NCI-H69 (cell line): Measurements from ENCODE around the gene EYS.

Source experiments
- DNase-seq: peaks from one replicate; lab custom pipeline; 2025; lab: John Stamatoyannopoulos, UW

The EYS gene

GRCh38 chr6:65707126-65707826, at the start of gene EYS:
Gene EYS (minus strand): TSS chr6:65707226. CDS start chr6:65495410, 211,816 bp downstream.
- DNase-seq = peak; percentile 99

GRCh38 chr6:65746302-65746701, 39.3 kb upstream of the EYS start:
- no peak for DNase-seq

- no peak for DNase-seq
Measured at GRCh38 chr6:65745614-65746013, 38.6 kb upstream of the EYS start.

GRCh38 chr6:65728879-65729479, 22.0 kb upstream of the EYS start:
- DNase-seq = no peak

- no peak for DNase-seq
Measured at GRCh38 chr6:65719101-65719500, 12.1 kb upstream of the EYS start.

- DNase-seq = no peak
Measured at GRCh38 chr6:65711531-65711930, 4.5 kb upstream of the EYS start.

GRCh38 chr6:65709099-65709830, 2.2 kb upstream of the EYS start:
- no peak for DNase-seq

- peak; percentile 62 for DNase-seq
Measured at GRCh38 chr6:65708162-65708561, 1.1 kb upstream of the EYS start.

GRCh38 chr6:65706436-65706835, 590 bp downstream of the EYS start:
- DNase-seq = peak; percentile 72

GRCh38 chr6:65701325-65701724, 5.7 kb downstream of the EYS start:
- DNase-seq = peak; percentile 45

GRCh38 chr6:65700561-65700960, 6.5 kb downstream of the EYS start:
- DNase-seq = peak; percentile 60

- no peak for DNase-seq
Measured at GRCh38 chr6:65692109-65692508, 14.9 kb downstream of the EYS start.

GRCh38 chr6:65680232-65680631, 26.8 kb downstream of the EYS start:
- no peak for DNase-seq

- peak; percentile 94 for DNase-seq
Measured at GRCh38 chr6:65671922-65672321, 35.1 kb downstream of the EYS start.

- peak; percentile 89 for DNase-seq
Measured at GRCh38 chr6:65667916-65668656, 38.9 kb downstream of the EYS start.

- DNase-seq = peak; percentile 19
Measured at GRCh38 chr6:65650086-65650485, 56.9 kb downstream of the EYS start.

- no peak for DNase-seq
Measured at GRCh38 chr6:65649392-65649791, 57.6 kb downstream of the EYS start.

- no peak for DNase-seq
Measured at GRCh38 chr6:65646544-65646943, 60.5 kb downstream of the EYS start.

- DNase-seq = no peak
Measured at GRCh38 chr6:65642776-65643175, 64.2 kb downstream of the EYS start.

- peak; percentile 64 for DNase-seq
Measured at GRCh38 chr6:65638047-65638831, 68.8 kb downstream of the EYS start.

GRCh38 chr6:65637289-65638046, 69.6 kb downstream of the EYS start:
- no peak for DNase-seq
